Measurements from ENCODE around the gene OLA1. TPM values are rescaled to one million over a fixed set of nuclear protein-coding genes. Genes with fewer than 3 reads are reported as not detected.

OLA1 gene
- total RNA-seq, 1 experiment from 2014 or later = 232 TPM

DNA sequence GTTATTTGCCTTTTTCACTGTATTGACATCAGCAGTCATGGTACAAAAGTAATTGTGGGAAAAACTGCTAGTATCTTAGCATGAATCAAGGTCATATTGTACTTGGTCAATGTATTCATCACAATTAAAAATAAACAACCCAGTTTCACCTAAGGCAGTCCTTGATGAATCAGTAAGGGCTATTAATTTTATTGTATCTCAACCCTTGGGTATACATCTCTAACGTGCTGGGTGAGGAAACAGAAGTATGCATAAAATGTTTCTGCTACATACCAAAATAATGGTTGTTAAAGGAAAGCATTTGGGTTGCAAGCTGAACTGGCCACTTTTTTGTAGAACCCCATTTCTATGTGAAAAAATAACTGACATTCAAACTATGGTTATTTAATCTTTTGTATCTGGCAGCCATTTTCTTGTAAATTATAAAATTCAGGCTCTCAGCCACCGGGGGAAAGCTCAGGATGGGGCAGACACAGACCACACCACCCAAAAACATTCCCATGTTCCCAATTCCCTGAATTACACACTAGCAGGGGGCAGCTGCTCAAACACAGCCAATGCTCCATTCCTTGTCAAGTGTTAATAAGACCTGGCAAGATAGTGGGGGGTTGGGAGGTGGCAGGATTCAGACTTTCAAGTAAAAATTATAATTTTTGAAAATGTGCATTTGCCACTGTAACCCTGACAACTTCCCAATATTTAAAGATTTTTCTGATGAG, 49.3 kb downstream of the OLA1 start:
- Histone ChIP-seq H3K4me3 (no peak overlapping the region), H3K9me3 (no peaks in the 10 kb centered on the region)
- no peak for DNase-seq

DNA sequence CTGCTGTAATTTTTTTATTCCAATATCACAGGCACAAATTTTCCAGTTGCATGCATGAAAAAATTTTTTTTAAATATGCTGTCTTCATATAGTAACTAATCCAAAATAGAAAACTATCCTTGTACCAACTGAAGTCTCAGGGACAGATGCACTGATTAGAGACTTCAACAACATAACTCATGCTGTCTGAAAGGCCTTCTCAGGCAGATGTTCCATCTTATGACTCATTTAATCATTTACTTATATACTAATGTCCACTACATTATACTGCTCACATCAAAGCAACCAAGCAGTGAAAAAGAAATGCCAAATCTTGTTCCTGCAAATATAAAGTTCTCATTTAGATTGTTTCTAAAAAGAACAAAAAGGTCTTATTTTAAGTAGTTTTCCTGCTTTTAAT, 53.1 kb downstream of the OLA1 start:
- Histone ChIP-seq H3K9me3 (peaks cover 8% of the 10 kb centered on the region), H3K27me3 (no peaks in the 10 kb centered on the region), H3K4me3 (no peak overlapping the region), H3K36me3 (peaks cover 13% of the 10 kb centered on the region)
- no peak for DNase-seq

More for the DNA sequence above, 49.3 kb downstream of the OLA1 start:
- Histone ChIP-seq H3K27me3 (no peaks in the 10 kb centered on the region), H3K36me3 (peaks cover 7% of the 10 kb centered on the region)

DNA sequence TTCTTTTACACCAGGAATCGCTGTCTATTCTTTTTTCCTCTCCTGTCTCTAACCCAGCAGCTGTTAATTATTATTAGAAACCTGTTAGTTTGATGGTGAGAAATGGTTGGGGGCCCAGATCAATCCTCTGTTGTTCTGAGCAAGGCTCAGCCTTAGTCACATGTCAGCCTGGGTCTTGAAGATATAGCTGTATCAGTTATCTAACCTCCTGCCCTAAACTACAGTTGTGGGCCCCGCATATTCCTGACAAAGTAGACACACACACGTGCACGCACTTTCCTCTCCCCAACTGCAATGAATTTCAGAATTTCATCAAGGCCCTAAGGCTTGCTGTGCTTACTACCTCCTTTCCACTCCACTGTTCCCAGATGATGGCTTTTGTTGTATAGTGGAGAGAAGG, 54.6 kb downstream of the OLA1 start:
- Histone ChIP-seq H3K27me3 (no peaks in the 10 kb centered on the region), H3K4me3 (no peak overlapping the region), H3K9me3 (peaks cover 8% of the 10 kb centered on the region), H3K36me3 (peaks cover 13% of the 10 kb centered on the region)
- DNase-seq = no peak

DNA sequence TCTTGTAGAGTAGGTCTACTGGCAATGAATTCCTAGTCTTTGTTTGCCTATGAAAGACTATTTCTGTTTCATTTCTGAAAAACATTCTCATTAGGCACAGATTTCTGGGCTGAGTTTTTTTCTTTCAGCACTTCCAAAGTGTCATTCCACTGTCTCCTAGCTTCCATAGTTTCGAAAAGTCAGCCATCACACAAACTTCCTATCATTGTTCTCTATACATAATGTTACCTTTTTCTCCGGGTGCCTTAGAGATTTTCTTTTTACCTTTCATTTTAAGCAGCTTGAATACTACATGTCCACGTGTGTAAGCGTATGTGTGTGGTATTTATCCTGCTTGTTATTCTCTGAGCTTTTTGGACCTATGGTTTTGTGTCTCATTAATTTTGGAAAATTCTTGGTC, 55.7 kb downstream of the OLA1 start:
- no peaks in the 10 kb centered on the region for H3K27me3 ChIP-seq
- peaks cover 17% of the 10 kb centered on the region for H3K36me3 ChIP-seq
- no peak overlapping the region for H3K4me3 ChIP-seq

DNA sequence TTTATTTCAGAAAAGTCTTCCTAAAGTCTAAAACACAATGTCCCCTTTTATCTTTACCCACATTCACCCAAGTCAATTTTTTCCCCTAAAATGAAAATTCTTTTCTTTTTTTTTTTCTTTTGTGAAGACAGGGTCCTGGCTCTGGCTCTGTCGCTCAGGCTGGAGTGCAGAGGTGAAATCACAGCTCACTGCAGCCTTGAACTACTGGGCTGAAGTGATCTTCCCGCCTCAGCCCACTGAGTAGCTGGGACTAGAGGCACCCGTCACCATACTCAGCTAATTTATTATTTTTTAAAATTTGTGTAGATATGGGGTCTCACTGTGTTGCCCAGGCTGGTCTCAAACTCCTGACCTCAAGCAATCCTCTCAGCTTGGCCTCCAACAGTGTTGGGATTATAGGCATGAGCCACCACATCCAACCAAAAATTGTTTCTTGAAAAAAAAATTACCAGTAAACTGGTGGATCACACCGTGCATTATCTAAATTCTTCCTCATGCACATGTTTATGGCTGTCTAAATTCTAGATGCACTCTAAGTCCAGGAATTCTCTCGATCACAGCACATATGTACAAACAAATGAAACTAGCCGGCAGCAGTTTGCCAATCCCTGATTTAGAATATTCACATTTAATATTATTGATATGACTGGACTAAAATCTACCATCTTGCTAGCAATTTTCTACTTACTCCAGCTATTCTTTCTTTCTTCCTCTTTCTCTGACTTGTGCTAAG, 56.8 kb downstream of the OLA1 start:
- Histone ChIP-seq H3K27me3 (no peaks in the 10 kb centered on the region), H3K4me3 (no peak overlapping the region), H3K9me3 (peaks cover 8% of the 10 kb centered on the region), H3K36me3 (peaks cover 19% of the 10 kb centered on the region)
- DNase-seq = no peak

More for the DNA sequence above, 55.7 kb downstream of the OLA1 start:
- H3K9me3 ChIP-seq = peaks cover 8% of the 10 kb centered on the region
- no peak for DNase-seq

DNA sequence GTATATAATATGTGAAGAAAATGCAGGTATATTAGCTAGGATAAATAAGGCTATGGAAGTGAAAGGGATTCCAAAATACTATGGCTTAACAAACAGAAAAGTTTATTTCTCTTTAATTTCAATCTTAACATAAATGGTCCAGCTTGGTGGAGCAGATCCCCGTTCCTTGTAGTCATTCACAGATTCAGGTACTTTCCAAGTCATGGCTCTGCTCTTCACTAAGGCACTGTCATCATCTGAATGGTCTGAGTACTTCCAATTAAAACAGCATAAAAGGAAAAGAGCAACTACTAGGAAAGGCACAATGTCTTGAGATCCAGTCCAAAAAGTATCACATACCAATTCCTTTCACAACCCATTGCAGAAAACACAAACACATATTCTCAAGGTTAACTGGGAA, 63.4 kb downstream of the OLA1 start:
- no peak for DNase-seq
- Histone ChIP-seq H3K4me3 (no peak overlapping the region), H3K27me3 (no peaks in the 10 kb centered on the region), H3K9me3 (no peaks in the 10 kb centered on the region), H3K36me3 (peaks cover 12% of the 10 kb centered on the region)

DNA sequence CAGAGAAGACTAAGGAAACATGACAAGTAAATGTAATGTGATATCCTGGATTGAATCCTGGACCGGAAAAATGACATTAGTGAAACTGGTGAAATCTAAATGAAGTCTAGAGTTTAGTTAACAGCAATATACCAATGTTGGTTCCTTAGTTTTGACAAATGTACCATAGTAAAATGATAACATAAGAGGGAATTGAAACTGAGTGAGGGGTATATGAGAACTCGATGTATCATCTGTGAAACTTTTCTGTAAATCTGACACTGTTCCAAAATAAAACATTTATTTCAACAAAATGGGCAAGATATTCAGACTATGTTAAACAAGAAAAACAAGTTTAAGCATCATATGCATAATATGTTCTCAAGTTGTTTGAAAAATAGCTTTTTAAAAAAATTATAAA, 63.8 kb downstream of the OLA1 start:
- H3K27me3 ChIP-seq = no peaks in the 10 kb centered on the region
- H3K36me3 ChIP-seq = peaks cover 12% of the 10 kb centered on the region
- no peak for DNase-seq
- no peak overlapping the region for H3K4me3 ChIP-seq
- H3K9me3 ChIP-seq = no peaks in the 10 kb centered on the region

DNA sequence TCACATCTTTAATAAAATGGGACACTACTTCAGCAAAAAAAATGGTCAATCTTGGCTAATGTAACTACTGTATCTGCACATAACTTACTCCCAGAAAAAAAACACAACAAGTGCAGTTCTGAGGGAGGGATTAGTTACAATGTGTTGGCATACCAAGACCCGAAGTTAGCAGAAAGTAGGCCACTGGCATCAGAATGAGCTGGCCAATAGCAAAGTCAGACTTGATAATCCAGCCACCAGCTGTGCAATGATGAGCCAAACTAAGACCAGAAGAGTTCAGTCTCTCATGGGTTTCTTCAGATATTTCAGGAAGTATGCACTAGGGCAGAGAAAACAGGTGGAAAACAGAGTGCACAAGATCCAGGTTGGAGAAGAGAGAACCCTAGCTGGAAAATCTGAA, 65.3 kb downstream of the OLA1 start:
- H3K4me3 ChIP-seq = no peak overlapping the region
- no peak for DNase-seq

DNA sequence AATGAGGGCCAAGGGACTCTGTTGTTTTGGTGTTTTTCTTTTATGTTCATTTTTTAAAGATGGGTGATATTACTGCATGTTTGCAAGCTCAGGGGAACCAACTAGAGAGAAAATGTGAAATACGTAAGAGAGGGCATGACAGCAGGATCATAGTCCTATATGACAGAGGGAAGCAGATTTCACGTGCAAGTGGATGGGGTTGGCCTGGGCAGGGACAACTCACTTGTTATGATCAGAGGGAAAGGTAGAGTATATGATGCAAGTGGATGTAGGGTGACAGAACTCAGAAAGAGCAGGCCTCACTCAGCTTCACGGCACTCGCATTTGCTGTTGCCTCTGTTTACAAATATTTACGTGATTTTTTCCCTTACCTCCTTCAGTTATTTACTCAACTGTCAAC, 67.0 kb downstream of the OLA1 start:
- H3K27me3 ChIP-seq = no peaks in the 10 kb centered on the region
- peaks cover 8% of the 10 kb centered on the region for H3K36me3 ChIP-seq
- DNase-seq = no peak
- no peaks in the 10 kb centered on the region for H3K9me3 ChIP-seq
- no peak overlapping the region for H3K4me3 ChIP-seq

More for the DNA sequence above, 65.3 kb downstream of the OLA1 start:
- Histone ChIP-seq H3K27me3 (no peaks in the 10 kb centered on the region), H3K36me3 (peaks cover 12% of the 10 kb centered on the region), H3K9me3 (no peaks in the 10 kb centered on the region)

DNA sequence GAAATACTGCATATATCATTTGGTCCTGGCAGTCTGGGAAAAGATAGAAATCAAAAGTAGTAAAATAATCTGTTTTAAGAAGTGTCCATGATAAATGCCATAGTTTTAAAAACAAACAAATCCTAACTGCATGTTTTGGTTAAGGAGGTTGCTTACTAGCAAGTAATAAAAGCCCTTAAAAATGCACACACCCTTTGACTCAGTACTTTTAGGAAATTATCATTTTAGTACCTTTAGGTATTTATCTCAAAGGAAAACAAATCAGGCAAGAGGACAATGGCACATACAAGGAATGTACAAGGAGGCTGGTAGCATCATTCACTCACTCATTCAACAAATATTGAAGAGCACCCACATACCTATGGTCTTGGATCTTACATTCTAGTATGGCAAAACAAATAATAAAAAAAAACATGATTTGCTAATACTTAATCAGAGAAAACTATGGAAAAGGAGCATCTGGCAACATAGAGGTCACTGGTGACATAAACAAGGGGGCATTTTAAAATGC, 67.6 kb downstream of the OLA1 start:
- Histone ChIP-seq H3K36me3 (peaks cover 8% of the 10 kb centered on the region), H3K27me3 (no peaks in the 10 kb centered on the region), H3K4me3 (no peak overlapping the region), H3K9me3 (no peaks in the 10 kb centered on the region; the same call in 1 of the 2 replicates)
- DNase-seq = no peak

DNA sequence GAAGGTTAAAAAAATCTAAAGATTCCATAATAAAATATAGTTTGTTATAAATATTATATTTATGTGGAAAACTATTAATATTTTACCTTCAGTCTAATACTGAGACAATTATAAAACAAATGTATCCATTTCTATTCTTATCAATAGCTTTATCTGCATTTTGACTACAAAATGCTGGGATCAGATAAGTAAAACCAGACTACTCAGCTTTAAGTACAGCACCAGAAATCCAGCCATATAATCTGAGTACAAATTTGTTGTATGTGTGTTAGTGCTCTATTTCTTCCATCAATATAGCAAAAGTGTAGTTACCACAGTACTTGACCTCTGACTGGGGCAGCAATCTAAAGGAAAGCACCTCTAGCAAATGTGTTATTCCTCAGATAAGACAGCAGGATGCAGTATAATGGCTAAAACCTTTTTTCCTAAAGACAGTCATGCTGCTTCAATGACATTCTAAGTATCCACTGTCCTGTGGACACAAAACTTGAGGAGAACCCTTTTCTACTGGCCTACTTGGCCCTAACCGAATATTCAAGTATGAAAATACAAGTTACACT, 68.1 kb downstream of the OLA1 start:
- Histone ChIP-seq H3K36me3 (peaks cover 8% of the 10 kb centered on the region), H3K27me3 (no peaks in the 10 kb centered on the region), H3K9me3 (no peaks in the 10 kb centered on the region; the same call in 1 of the 2 replicates), H3K4me3 (no peak overlapping the region)
- no peak for DNase-seq

DNA sequence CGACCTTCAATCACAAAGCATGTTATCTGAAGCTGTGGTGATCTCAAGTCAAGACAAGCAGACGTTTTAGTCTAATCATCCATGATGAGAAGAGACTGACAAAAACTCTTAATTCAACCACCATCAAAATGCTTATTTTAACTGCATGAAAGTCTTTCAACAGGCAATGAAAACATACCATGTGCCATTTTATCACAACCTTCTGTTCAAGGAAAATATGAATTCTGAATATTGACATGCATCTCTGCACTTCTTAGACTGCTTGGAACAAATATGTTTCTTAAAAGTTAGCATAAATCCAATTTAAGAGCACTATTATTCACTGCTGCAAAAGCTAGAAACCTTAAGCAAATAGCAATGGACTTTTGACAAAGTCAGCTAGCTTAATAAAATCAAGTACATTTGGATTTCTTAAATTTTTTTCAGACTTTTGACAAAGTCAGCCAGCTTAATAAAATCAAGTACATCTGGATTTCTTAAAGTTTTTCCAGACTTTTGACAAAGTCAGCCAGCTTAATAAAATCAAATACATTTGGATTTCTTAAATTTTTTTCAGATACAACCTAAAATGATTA, 70.9 kb downstream of the OLA1 start:
- DNase-seq = no peak
- no peaks in the 10 kb centered on the region for H3K27me3 ChIP-seq
- no peak overlapping the region for H3K4me3 ChIP-seq
- H3K9me3 ChIP-seq = peaks cover 4% of the 10 kb centered on the region
- peaks cover 11% of the 10 kb centered on the region for H3K36me3 ChIP-seq

DNA sequence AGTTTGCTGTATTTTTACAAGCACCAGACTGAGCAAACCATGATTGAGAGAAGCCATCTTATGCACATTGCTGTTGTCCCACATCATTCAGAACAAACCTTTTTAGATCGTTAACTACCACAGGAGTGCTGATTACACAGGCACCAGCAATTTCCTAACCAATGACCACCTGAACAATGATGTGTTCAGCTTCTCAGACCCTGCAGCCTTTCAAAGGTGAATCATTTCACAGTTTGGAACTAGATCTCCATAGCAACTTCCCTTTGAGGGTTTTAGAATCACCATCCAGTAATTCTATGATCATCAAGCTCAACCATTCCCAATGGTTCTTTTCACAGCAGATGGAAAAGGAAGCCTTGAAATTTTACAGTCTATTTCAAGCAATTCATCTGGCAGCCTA, 71.4 kb downstream of the OLA1 start:
- peaks cover 10% of the 10 kb centered on the region for H3K36me3 ChIP-seq
- H3K4me3 ChIP-seq = no peak overlapping the region
- DNase-seq = no peak
- no peaks in the 10 kb centered on the region for H3K27me3 ChIP-seq
- H3K9me3 ChIP-seq = peaks cover 4% of the 10 kb centered on the region

DNA sequence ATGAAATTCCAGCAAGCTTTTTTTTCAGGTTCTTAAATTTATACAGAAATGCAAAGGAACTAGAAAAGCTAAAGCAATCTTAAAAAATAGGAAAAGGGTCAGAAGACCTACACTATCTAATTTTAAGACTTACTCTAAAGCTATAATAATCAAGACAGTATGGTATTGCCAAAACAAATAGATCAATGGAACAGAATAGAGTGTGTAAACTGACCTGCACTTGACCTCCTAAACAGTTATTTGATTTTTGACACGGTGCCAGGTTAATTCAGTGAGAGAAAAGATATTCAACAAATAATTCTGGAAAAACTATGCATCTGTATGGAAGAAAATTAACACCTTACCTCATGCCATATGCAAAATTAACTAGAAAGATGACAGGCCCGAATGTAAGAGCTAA, 73.6 kb downstream of the OLA1 start:
- DNase-seq = no peak
- H3K4me3 ChIP-seq = no peak overlapping the region
- H3K9me3 ChIP-seq = peaks cover 7% of the 10 kb centered on the region
- peaks cover 12% of the 10 kb centered on the region; the same call in 1 of the 2 replicates for H3K36me3 ChIP-seq
- no peaks in the 10 kb centered on the region for H3K27me3 ChIP-seq

DNA sequence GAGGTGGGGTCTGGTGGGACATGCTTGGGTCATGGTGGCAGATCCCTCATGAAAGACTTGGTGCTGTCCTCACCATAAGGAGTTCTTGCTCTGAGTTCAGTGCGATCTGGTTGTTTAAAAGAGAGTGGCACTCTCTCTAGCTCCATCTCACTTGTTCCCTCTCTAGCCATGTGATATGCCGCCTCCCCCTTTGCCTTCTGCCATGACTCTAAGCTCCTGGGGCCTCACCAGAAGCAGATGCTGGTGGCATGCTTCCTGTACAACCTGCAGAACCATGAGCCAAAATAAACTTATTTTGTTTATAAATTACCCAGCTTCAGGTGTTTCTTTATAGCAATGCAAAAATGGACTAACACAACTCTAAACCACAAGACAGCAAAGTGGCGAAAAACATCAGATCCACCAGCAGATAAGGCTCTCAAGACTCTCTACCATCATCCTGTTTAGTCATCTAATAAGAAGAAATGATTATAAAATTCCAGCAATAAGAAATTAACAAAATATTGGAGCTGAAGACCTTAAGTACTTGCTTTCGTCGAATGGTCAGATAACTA, 75.5 kb downstream of the OLA1 start:
- peaks cover 21% of the 10 kb centered on the region for H3K9me3 ChIP-seq
- DNase-seq = no peak
- no peaks in the 10 kb centered on the region for H3K27me3 ChIP-seq

DNA sequence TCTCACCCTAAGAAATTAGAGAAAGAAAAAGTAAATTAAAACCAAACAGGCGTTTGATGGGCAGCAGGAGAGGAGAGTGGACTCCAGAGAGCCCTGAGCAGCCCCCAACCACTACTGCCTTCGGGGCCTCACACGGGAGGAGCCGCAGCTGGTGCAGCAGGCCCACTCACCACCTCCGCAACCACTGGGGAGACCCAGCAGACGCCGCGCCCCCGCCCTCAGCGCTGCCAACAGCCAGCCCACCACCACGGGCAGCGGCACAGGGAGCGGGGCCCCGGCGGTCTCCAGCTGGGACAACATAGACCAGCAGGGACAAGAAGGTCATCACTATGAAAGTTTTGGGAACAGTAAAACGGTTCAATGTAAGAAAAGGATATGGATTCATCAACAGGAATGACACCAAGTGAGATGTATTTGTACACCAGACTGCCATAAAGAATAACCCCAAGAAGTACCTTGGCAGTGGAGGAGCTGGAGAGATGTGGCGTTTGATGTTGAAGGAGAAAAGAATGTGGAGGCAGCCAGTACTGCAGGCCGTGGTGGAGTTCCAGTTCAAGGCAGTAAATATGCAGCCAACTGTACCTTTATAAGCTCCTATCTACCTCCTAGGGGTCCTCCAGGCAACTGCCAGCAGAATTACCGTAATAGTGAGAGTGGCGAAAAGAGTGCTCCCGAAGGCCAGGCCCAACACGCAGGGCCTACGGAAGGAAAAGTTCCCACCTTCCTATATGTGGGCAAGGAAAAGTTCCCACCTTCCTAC, 76.5 kb downstream of the OLA1 start:
- H3K4me3 ChIP-seq = no peak overlapping the region
- H3K9me3 ChIP-seq = peaks cover 21% of the 10 kb centered on the region
- no peak for DNase-seq
- H3K36me3 ChIP-seq = peaks cover 20% of the 10 kb centered on the region; the same call in 1 of the 2 replicates
- H3K27me3 ChIP-seq = no peaks in the 10 kb centered on the region

More for the DNA sequence above, 75.5 kb downstream of the OLA1 start:
- Histone ChIP-seq H3K4me3 (no peak overlapping the region), H3K36me3 (peaks cover 23% of the 10 kb centered on the region; the same call in 1 of the 2 replicates)

All from MG63 (cell line).